Activated CD8-positive, alpha-beta memory T cell treated with anti-CD3 and anti-CD28 coated beads, Interleukin-2, amount 50 U/mL, for 4 hours (primary cell): ENCODE data around the gene NFIX.

Source experiments
- DNase-seq: peaks from one replicate; pipeline ENCODE4 v3.0.0-alpha.2; 2020

Gene NFIX

DNA sequence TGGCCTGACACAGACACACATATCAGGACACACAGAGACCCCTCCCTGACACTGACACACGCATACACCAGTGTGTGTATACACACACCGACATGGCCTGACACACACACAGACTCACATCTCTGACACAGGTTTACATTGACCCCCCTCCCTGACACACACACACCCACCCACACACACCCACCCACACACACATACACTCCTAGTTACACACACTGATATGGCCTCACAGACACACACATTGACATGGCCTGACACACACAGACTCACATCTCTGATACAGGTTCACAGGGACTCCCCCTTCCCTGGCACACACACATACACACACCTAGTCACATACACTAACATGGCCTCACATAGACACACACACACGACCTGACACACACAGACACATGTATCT, 4.4 kb upstream of the NFIX start:
- no peak for DNase-seq

DNA sequence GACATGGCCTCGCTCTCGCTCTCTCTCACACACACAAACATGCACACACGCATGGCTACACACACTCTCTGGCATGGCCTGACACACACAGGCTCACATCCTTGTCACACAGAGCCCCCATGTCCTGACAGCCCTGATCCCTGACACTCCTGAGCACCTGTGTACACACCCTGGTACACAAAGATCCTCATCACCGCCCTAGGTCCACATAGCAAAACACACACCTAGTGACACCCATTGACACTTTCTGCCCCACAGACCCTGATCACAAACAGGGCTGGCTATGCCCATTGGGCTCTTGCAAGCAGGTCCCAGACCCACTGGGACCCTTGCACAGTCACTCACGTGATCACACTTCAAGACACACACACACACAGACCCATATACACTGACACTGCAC, 4.0 kb upstream of the NFIX start:
- no peak for DNase-seq

DNA sequence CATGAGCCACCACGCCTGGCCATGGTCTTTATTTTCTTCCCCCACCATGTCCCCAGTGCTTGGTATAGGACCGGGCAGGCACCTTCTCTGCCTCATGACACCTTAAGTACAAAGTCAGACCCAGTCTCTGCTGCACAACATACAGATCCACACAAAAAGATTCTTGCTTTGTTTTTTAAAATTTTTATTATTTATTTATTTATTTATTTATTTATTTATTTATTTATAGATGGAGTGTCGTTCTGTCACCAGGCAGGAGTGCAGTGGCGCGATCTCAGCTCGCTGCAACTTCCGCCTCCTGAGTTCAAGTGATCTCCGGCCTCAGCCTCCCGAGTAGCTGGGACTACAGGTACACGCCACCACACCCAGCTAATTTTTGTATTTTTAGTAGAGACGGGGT, 2.5 kb upstream of the NFIX start:
- no peak for DNase-seq

DNA sequence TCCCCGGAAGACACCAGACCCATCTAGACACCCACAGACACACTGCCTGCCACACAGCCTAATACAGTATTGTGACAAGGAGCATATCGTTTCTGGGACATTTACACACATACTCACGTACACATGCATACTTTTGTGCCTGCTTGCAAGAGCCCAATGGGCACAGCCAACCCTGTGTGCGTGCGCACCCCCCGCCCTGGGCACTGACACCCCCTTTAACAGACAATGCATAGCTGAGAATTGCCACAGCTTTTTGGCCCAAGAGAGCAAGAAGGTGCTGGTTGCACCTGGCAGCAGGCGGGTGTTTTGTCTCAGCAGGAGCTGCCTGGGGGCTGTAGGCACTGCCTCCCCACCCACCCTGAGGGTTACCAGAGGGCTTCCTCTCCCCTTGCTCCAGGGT, 1.7 kb upstream of the NFIX start:
- DNase-seq, result no peak

DNA sequence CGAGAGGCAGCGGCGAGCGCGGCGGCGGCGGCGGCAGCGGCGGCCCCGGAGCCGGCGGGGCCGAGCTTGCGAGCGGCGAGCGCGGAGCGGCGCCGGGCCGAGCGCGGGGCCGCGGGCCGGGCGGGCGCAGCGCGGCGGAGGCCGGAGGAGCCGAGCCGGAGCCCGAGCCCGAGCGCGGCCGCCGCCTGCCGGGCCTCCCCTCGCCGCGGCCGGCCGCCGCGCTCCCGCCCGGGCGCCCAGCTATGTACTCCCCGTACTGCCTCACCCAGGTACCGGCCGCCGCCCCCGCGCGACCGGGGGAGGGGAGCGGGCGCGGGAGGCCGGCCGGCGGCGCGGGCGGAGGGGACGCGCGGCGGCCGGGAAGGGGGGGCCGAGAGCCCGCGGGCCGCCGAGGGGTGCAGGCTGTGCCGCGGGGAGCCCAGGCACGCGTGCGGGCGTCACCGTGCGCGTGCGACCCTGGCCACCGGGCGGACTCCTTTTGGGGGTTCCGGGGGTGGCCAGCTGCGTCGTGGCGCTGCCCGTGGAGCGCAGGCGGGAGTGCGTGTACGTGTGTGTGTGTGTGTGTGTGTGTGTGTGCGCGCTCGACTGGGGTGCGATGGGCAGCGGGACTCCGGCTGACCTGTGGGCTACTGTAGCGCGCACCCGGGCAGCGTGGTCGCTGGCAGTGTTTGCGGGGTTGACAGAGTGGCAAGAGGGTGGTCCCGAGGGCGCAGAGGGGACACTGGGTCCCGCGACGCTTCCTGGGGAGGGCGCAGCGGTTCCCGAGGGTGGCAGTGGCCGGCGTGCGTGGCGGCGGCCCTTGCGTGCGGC, 526 bp downstream of the NFIX start:
- no peak for DNase-seq

DNA sequence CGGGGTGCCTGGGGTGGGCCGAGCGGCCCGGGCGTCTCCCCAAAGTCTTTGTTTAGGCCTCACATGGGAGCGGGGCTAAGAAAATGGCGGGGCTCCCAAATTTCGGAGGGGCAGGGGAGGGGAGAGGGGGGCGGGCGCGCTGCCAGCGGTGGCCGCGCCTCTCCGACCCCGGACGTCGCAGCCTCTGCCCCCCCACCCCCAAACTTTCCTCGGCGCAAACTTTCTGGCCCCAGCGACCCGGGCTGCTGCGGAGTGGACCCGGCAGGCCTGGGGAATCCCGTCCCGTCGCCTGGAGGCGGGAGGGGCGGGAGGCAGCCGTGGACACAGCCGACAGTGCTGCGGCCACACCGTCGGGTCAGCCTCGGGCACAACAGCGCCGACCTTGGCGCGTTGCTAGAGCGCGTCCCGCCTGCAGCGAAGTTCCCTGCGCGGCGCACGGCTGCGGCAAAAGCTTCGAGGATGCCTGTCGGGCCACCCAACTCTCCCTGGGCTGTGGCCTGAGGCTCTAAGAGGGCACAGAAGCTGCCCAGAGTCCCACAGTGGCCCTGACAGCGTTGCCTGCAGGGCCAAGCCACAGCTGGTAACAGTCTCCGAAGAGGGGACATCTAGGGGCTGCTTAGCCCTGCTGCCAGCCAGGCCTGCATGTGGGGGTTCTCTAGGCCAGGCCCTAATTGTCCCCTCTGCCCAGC, 1.3 kb downstream of the NFIX start:
- DNase-seq, result no peak

DNA sequence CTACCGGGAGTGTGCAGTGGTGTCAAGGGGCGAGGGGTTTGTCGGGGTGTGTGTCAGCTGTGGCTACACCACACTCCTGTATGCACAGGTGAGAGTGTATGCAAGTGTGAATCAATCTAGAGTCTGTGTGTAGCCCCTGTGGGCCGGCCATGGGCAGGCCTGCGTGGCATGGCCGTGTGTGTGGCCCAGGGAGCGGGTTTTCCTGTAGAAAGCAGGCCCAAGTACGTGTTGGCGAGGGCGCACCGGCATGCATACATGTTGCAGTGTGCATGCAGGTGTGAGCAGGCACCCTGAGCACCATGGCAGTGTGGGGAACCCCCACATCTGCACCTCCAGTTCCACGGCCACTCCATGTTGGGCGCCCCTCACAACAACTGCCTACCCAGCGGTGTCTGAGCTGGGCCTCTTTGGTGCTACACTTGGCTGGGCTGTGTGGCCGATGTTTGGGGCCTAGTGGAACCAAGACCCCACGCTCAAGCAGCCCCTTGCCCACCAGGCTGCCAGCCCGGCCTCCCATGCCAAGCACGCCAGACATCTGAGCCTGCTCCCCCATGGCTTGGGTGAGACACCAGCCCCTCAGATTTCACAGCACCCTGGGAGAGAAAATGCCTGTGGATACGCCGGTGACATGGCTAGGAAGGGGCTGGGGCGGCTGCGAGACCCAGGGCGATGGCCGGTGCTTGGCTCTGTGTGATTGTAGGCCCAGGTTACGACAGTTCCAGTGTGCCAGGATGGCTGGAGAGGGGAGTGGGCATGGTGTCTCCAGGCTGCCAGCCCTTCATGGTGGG, 2.1 kb downstream of the NFIX start:
- no peak for DNase-seq

DNA sequence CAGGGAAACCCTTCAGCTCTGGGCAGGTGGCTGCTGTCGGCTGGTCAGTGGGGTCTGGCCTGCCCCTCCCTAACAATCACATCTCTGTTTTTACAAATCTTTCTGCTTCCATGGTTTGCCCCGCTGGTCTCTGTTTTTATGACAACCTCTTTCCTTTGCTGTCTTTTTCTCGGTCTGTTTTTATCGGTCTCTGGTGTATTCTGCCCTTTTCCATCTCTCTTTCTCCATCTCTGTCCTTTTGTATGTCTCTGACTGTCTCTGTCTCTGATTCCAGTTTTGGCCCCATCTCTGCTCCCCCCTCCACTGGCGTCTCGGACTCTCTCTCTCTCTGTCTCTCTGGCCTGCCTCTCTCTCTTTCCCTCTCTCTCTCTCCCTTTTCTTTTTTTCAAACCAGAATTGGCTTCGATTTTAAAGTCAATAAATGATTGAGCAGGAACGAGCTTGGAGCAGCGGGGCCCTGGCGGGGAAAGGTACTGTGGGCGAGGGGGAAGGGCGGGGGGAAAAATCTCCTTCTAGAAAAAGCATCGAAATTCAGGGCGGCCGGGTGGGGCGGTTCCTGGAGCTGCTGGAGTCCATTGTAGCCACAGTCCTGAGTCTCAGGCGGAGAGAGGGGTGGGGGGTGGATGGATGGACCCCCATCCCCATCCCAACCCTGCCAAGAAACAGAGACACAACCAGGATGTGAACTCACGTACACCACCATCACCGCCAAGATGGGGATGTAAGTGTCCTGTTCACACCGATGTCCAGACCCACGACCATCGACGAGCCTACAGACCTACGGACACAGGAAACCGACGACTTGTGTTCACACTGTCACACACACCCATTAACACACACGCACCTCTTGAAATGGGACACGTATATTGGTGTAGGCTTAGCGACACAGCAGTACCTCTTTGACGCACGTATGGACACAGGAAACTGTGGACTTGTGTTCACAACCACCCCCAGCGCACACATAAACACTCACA, 3.0 kb downstream of the NFIX start:
- DNase-seq, result no peak

DNA sequence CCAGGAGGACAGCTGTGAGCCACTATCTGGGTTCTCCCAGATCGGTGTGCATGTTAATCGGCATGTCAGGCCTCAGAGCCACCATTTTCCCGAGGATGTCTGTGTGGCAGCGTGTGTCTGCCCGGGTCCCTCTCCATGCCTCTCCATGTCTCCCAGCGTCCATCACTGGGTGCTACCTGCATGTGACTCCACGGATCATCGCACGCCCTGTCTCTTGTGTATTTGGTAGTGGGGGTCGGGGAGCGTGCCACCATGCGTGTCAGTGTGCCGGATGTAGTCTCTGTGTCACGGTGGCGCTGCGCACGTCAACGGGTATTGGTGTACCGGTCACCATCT, 5.9 kb downstream of the NFIX start:
- no peak for DNase-seq

DNA sequence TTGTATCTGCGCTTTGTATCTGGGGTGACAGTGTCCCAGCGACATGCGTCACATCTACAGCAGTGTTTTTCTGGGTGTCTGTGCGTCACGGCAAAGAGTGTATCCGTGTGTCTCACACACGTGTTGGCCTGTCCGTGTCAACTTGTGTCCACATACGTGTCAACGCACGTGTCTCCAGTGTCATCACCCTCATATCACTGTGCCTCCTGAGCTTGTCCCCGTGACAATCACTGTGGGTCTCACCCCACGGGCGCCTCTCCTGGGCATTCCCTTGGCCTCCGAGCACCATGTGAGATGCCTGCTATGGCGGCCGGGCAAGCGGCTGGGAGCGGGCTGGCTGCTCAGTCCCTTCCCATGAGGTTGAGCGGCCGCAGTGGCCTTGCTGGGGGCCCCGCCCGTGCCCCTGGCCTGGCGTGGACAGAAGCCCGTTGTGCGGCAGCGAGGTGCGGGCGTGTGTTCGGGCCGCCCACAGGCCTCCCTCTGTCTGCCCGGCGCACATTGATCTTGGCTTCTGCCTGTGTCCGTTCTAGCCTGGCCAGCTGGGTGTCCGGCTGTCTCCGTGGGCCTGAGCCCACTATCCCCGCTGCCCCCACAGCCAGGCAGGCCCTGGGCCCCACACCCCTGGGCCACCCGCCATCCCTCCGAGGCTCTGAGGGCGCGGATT, 6.4 kb downstream of the NFIX start:
- no peak for DNase-seq

DNA sequence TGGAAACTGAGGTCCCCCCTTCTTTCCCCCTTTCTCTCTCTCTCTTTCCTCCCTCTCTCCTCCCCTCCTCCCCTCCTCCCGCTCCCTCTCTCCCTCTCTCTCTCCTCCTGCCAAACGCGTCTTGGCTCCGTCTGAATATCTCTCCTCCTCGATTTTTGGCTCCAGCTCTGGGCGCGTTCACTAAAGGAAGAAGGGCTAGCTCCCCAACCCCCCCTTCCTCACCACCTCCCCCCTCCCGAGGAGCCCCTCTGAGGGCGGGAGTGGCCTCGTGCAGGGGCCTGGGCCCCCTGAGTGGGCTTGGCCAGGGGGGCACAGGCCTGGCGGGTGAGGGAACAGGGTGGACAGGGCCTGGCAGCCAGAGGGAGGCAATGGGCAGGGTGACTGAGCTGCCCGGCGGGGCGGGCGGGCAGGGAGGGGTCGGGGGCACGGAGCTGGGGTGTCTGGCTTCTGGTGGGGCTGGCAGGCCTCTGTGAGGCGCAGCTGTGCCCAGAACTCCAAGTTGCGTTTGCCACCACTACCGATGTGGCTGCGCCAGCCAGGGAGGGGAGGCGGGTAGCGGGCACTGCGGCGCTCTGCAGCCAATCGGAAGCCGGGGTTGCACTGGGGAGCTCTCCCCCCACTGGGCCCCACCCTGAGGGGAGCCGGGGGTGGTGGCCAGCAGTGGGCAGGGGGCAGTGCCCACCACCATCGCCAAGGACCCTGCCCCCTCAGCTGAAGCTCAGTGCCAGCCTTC, 7.1 kb downstream of the NFIX start:
- no peak for DNase-seq

DNA sequence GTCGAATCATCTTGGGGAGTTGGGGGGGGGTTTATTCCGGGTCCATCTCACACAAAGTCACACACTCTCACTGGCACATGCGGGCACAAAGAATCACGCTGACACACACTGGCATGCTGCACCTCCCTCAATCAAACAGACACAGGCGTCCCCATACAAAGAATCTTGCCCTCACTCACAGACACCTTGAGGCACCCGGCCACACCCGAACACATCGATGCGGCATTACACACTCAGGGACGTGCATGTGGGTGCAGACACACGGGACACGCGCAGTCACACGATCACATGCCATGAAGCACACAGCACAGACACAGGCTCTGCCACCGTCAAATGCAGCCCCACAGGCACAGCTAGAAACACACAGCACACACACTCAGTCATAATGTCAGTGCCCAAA, 7.8 kb downstream of the NFIX start:
- no peak for DNase-seq

DNA sequence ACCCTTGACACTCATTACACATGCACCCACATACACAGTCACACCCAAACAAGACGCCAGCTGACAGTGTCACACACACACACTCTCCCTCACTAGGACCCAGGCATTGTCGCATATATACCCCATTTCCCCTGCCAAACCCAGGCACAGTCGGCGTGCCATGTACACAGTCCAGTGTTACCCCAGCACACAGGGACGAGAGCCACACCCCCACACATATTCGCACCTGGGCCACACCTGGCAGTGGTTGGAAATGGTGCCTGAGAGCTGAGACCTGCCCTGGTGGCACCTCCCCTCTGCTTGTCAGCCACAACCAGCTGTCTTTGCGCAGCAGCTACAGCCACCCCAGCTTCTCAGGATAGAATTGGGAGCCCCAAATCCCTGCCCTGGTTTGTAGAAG, 9.0 kb downstream of the NFIX start:
- DNase-seq, result no peak

DNA sequence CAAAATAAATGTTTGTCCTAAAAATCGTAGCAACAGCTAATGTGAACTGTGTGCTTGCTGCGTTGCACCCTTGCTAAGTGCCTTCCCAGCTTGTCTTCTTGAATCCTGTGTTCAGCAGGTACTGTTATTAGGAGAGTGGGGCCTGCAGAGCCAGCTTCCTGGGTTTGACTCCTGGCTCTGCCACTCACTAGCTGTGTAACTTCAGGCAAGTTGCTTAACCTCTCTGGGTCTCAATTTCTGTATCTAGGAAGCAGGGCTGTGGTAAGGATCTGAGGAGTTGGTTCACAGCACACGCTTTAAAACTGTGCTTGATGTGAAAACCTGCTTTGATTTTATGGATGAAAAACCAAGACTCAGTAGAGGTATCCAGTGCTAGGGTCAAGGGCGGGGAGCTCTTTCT, 10.0 kb downstream of the NFIX start:
- DNase-seq, result no peak

DNA sequence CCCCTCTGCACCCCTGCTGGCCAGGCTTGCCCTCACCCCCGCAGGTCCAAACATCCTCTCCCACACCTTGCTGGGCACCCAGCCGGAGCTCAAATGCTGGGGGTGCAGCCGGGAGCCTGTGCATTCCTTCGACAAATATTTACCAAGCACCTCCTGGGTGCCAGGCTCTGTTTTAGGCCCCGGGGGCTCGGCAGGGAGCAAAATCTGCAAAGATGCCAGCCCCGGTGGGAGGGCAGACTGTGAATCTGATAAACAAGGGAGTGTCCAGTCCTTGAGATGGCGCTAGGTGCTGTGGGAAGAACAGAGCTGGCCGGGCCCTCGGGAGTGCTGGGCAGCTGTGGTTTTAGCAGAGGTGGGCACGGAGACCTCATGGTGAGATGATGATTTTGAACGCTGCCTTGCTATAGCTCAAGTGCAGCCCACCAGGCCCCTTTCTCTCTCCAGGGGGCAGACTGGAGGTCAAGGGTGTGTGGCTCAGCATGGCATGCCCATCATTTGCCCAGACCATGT, 10.6 kb downstream of the NFIX start:
- no peak for DNase-seq

DNA sequence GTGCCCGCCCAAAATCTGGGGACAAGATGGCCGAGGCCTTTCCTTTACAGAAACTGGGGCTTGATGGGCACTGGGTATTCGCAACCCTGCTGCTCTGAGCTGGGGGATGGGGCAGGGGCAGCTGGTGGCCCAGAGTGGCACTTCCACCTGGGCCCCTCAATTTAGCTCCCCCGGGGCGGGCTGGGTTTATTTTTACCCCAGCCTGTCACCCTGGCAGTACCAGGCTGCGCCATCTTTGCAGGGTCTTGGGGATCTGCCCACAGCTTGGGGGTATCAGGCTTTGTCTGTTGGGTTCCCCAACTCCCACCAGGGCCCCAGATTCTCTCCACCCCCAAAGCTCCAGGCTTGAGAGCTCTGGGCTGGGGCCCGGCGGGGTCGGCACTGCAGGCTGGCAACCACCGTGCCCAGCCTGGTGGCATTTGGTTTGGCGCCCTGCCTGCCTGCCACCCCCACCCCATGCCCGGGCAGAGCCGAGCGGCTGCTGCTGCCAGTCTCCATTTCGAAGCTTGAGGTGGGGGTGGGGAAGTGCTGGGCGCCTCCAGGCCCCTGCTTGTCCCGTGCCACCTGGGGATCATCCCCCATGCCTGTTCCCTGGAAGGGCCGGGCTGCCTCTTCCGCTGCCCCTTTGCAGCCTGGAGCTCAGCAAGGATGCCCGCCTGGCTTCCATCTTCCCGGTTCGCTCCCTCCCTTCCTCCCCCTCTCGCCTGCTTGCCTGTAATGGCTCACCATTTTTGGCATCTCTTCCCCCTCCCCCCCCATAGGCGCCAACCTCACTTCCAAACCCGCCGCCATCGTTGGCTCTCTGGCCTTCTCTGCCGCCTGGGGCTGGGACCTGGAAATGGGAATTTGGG, 11.4 kb downstream of the NFIX start:
- no peak for DNase-seq

DNA sequence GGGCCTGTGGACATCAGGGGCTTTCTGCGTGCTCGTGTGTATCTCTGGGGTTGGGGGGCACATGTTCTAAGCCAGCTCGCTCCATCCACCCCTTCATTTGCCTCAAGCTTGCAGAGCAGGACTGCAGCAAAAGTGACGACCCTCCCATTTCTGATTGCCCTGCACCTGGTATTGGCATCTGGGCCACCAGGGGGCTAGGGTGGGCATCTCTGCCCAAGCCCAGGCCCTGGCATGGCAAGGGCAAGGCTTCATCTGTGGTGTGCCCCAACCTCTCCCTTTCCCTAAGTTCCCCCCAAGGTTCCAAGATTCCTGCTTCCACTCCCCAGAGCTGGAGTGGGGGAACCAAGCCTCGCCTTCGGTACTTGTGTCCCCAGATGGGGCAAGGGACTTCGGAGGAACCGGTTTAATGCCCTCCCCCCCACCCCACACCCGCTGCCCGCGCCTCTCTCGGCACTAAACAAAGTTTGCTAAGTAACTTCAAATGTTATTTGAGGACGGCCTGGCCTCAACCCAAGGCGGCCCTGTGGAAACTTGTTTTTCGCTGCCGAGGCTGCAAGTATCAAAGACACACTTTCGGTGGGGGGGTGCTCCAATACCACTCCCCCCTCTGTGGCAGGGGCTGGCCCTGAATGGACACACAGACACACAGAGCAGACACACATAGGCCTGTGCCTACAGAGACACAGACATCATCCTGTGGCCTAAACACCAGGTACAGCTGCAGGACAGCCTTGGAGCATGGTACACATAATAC, 12.2 kb downstream of the NFIX start:
- DNase-seq, result no peak

DNA sequence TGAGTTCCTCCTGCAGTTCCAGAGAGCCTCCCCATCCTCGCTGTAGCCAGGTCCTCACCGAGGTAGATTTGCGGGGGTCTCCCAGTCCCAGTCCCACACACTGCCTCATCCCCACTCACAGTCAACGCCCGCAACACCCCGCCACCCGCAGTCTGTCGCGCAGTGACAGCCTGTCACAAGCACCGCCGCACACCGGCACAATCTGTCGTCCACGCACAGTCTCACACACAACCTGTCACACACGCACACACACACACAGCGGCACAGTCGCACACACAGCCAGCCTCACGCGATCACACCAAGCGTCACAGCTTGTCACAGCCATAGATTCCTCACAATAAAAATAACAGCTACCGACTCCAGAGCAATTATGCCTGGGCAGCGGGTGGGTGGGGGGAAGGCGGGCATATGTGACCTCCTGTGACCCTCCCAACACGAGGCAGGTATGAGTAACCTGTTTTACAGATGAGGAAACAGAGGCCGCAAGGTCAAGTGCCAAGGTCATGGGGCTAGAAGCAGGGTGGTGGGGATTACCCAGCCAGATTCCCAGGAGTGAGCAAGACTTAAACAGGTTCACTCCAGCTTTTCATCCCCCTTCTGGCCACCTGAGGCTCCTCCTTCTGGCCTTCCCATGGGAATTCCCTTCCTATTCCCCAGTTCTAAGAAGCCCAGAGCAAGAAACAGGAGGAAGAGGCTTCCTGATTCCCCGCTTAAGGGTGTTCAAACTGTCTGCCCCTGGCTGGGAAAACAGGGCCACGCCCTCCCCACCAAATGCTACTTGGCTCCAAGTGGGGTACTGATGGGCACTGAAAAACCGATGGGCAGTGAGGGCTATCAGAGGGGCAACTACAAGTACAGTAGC, 13.9 kb downstream of the NFIX start:
- DNase-seq, result no peak
